PC-3 (cell line): ENCODE results near the gene GCH1.

Experiments
- EZH2 ChIP-seq: fragments of 300-600 bp; sonication (generic); IDR thresholded peaks from one replicate; pipeline ENCODE4 v1.6.1; 2017; ENCODE audit warnings: antibody characterized with exemption, mild to moderate bottlenecking, low read length; ENCODE audit not compliant: unreplicated experiment
- TF ChIP-seq, protein P1 (sequence below): fragments of 300-600 bp; sonication (generic); conservative IDR thresholded peaks from 2 replicates; pipeline ENCODE4 v1.5.1; 2017; ENCODE audit warnings: antibody characterized with exemption, low read depth, mild to moderate bottlenecking, low read length

DNA sequence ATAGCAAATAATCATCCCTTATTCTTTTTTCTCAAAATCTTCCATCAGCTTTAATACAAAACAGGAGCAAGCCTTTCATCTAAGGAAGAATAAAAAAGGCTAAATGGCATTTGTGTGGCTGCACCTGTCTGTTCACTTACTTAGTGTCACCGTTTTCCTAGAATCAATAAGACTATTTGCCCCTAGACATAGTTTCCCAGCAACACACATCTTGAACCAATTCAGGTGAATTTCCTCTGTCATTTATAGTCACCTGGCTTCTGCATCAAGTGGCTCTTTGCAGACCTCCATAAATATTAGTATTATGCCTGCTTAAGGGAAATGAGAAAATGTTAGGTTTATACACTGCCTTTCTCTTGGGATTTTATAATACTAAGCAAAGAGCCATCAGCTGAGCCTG, 17.4 kb upstream of the GCH1 start:
- TF ChIP-seq, protein P1, sequence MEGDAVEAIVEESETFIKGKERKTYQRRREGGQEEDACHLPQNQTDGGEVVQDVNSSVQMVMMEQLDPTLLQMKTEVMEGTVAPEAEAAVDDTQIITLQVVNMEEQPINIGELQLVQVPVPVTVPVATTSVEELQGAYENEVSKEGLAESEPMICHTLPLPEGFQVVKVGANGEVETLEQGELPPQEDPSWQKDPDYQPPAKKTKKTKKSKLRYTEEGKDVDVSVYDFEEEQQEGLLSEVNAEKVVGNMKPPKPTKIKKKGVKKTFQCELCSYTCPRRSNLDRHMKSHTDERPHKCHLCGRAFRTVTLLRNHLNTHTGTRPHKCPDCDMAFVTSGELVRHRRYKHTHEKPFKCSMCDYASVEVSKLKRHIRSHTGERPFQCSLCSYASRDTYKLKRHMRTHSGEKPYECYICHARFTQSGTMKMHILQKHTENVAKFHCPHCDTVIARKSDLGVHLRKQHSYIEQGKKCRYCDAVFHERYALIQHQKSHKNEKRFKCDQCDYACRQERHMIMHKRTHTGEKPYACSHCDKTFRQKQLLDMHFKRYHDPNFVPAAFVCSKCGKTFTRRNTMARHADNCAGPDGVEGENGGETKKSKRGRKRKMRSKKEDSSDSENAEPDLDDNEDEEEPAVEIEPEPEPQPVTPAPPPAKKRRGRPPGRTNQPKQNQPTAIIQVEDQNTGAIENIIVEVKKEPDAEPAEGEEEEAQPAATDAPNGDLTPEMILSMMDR, result no peak
- TF ChIP-seq EZH2, result no peak
